Fibroblast of skin of right biceps (primary cell): Measurements from ENCODE around the gene CHAD.
A peak's percentile ranks its signal among the peaks of the same experiment; 100 is the strongest.
"Not testable (repeated sequence)": the region's sequence is repeated elsewhere in the genome, so short reads cannot be mapped to it uniquely, and the experiment has no call there.

Source experiments
- DNase-seq: peaks from one replicate; pipeline ENCODE4 v3.0.0-alpha.2; 2013

The CHAD gene

DNA sequence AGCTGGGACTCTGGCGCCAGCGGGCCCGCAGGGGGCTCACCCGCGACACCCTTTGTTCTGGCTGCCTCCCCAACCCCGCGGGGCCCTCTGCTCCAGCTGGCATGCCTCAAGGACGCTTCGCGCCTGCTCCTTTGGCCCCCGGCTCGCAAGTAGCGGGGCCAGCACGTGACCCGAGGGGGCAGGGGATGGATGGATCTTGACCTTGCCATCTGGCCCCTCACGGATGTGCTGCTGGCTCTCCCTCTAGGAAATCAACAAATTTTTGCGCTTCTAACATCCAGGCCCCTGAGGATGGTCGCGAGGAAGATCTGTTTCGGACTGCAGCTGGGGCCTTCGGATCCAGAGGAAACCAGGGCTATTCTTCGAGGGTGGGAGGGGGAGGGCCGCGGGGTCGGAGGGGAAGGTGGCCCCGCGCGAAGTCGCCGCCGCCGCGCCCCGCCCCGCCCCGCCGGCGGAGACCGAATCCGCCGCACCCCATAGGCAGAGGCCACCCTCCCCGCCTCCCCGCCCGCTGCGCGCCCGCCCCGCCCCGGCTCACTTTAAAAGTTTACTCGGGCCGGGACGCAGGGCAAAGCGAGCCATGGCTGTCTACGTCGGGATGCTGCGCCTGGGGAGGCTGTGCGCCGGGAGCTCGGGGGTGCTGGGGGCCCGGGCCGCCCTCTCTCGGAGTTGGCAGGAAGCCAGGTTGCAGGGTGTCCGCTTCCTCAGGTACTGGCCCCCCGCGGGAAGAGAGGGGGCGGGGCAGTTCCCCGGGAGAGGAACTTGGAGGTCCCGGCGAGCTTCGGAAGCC, 42.8 kb downstream of the CHAD start, which contains the start of gene ACSF2:
TSS of gene ACSF2 (plus strand) at position 537 of the 790 bp plus-strand sequence. CDS start at position 581, 44 bp downstream.
- peak; percentile 65 for DNase-seq

DNA sequence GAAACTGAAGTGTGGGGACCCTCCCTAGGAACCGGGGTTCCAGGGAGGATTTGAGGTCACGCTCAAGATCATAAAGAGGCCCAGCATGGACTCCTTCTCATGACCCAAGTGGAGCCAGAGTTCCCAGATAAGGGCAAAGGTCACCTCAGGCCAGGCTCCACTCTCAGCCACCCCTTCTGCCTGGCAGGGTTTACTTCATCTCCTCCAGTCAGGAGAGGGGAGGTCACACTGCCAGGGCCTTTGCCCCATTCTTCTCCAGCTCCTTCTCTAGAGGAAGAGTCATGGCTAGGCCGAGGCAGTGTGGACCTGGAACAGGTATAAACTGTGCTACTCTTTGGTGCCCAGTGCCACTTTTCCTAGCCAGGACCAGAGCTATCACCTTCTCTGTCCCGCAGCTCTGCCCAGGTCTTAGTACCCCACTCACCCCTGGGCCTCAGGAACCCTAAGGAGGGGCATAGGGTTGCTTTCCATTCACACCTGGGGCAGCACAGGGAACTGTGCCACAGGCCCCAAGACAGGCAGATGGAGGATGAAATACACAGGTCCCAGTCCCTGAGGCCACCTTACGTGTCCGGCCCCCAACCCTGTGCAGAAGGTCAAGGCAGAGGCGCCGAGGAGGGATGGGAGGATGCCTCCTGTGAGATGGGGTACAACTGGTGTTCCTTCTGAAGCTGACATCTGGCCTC, 43.5 kb downstream of the CHAD start:
- no peak for DNase-seq

DNA sequence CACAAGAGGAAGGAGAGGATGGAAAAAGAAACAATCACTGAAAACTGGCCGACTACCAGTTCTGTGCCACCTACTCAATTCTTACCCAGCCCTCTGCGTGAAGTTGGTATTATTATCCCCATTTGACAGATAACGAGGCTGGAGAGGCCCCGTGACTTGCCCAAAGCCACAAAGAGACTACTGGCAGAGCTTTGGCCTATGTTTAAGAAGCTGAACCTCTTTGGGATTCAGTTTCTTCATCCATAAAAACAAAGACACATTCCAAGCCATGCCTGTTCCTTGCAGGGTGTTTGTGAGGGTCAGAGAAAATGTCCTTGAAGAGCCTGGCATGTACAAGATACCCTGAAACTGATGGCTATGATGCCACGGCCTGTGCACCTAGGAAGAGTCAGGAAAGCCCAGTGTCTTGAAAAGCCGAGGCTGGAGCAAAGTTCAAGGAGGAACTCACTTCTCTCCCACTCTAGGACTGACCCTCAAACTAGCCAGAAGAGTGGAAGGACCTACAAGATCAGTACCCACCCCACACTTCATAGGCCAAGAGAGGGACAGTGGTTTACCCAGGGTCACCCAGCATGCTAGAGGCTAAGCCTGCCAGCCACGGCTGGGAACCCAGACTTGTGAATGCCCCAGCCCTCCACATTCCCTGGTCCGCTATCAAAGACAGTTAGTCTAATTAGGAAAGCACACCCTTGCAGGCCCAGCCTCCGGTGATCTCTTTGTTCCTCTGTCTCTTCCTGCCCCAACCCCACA, 44.3 kb downstream of the CHAD start:
- no peak for DNase-seq

DNA sequence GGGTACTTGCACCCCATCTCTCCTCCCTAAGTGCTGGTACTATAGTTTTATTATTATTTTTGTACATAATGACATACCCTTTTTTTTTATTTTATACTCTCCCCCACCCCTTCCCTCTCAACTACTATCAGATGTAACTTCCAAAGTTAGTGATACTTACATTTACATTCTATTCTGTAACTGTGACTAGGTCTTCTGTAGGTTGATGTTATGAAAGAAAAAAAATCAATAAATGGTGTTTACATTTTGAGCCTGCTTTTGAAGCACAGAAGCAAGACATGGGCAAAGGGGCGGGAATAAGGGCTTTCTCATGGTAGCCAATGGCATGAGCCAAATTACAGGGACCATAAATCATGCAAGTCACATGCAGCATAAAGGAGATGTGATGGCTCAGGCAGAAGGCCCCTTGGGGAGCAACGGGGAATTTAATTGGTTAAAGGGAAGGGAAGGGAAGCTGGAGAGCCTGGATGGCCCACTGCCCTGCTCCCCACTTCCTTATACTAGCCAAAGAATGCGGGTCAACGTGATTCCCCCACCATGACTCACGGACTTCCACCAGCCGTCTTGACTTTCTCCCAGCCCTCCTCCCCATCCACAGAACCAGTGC, 45.0 kb downstream of the CHAD start:
- DNase-seq: peak; percentile 99

DNA sequence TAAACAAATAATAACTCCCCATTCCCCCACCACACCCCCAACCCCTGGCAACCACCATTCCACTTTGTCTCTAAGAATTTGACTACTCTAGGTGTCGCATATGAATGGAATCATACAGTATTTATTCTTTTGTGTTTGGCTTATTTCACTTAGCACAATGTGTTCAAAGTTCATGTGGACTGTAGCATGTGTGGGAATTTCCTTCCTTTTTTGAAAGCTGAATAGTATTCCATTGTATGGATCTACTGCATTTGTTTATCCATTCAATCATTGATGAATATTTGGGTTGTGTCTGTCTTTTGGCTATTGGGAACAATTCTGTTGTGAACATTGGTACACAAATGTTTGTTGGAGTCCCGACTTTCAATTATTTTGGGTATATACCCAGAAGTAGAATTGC, 45.9 kb downstream of the CHAD start:
- DNase-seq: no peak

DNA sequence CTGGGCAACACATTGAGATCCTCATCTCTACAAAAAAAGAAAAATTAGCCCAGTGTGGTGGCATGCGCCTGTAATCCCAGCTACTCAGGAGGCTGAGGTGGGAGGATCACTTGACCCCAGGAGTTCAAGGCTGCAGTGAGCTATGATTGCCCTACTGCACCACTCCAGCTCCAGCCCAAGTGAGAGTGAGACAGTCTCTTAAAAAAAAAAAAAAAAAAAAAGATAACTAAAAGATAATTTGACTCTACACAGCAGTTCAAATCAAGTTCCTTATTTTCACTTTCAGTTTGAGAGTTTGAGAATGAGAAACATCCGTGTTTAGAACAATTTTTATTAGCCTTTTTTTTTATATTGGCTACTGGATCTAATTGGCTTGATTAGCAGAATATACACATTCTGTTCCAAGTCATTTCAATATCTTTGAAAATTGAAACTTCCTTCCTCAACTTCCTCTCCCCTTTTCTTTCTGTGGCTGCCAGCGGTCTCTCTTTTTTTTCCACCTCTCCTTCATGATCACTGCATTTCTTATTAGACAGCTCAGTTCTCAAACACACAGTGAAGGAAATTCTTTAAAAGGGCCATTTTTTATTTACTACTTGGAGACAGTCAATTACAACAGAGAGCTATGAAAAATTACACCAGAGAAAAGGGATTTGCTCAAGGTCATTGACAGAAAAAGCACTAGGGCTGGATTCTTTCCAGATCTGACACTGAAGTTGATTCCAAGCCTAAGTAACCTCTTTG, 47.2 kb downstream of the CHAD start:
- peak; percentile 44 for DNase-seq

DNA sequence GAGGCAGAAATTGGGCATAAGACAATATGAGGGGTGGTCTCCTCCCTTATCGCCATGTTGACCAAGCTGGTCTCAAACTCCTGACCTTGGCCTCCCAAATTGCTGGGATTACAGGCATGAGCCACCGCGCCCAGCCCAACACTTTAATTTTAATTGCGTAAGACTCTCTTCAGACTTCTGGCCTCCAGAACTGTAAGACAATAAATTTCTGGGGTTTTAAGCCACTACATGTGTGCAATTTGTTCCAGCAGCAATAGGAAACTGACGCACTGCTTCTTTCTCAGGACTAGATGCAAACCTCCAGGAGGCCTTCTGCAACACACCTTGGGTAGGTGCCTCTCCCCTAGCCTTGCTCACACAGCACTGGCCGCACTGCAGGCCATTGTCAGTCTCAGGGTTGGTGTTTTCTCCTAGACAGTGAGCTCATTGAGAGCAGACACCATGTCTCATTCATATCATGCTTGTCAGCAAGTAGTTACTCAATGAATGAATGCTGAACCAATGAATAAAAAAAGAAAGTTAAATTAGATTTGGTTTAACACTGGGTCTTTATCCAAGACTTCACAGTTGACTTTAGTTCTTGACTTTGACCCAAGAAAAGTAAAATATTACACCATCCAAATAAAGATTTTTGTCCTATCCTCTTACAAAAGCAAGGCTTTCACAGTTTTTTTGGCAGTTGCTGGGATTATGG, 48.1 kb downstream of the CHAD start:
- peak; percentile 55 for DNase-seq

DNA sequence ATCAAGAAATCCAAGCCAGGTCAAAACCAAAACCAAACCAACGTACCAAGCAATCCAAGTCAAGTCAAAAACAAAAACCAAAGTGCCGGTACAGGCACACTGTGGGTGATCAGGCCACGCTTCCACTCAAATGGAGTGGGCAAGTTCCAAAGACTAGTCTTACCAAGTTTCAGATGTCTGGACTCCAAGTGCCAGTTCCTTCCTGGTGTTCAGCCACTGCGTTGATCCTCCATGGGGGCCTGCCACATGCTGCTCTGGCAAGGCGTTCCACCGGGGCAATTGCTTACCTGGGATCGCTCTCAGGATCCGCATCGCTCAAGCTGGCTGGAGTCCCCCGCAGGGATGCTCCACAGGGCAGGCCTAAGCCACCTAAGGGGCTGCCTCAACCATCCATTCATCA, 49.1 kb downstream of the CHAD start:
- DNase-seq: not testable (repeated sequence)

DNA sequence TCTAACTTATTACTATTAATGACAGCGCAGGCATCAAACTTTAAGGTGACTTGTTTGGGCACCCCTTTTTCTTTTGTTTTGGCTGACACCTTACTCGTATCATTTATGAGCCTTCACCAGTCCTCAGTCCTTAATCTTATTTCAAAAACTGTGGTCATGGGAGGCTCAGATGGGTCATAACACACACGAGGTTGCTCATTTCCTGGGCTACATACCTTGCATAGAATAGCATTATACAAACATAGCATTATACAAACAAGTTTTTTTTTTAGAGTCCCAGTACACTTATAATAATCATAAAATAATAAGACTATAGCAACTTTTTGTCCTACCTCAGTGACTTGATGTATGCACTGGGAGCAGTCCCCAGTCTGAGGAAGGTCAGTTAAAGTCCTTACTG, 53.9 kb downstream of the CHAD start:
- no peak for DNase-seq
